Activated naive CD8-positive, alpha-beta T cell treated with anti-CD3 and anti-CD28 coated beads, Interleukin-2, amount 50 U/mL, for 16 hours (primary cell): Measurements from ENCODE around the gene WDR70.

ENCODE experiments used
- DNase-seq: peaks from one replicate; pipeline ENCODE4 v3.0.0-alpha.2; 2020; ENCODE audit warnings: low read depth, low spot score

Gene WDR70

GRCh38 chr5:37801521-37801920, 422.4 kb downstream of the WDR70 start:
- no peak for DNase-seq
